GM18517 (cell line): ENCODE measurements around the gene HELQ.
"Not testable (repeated sequence)": the region's sequence is repeated elsewhere in the genome, so short reads cannot be mapped to it uniquely, and the experiment has no call there.

Source experiments
- ATAC-seq: cut with Tn5 transposase; IDR thresholded peaks from one replicate; pipeline ENCODE4 v1.9.1; 2021; ENCODE audit warnings: mild to moderate bottlenecking, moderate library complexity; ENCODE audit not compliant: unreplicated experiment

The HELQ gene

GRCh38 chr4:83455281-83456183 lies at the start of gene HELQ, which contains the start of gene MRPS18C:
Gene HELQ, minus strand, starts transcription at chr4:83455823. Its CDS starts 130 bp downstream, at chr4:83455693.
Gene MRPS18C, plus strand, starts transcription at chr4:83456058. Its CDS starts 20 bp downstream, at chr4:83456078.
- ATAC-seq = peak; percentile 95

- ATAC-seq = no peak
Measured at GRCh38 chr4:83504996-83505395, 49.4 kb upstream of the HELQ start.

GRCh38 chr4:83504503-83504902 lies 48.9 kb upstream of the HELQ start:
- ATAC-seq = no peak

GRCh38 chr4:83503974-83504373 lies 48.4 kb upstream of the HELQ start:
- ATAC-seq = no peak

GRCh38 chr4:83501671-83502070 lies 46.0 kb upstream of the HELQ start:
- ATAC-seq = not testable (repeated sequence)

- no peak for ATAC-seq
Measured at GRCh38 chr4:83498187-83498586, 42.6 kb upstream of the HELQ start.

GRCh38 chr4:83496085-83496917 lies 40.7 kb upstream of the HELQ start:
- not testable (repeated sequence) for ATAC-seq

GRCh38 chr4:83490876-83491450 lies 35.3 kb upstream of the HELQ start:
- ATAC-seq = peak; percentile 75

- no peak for ATAC-seq
Measured at GRCh38 chr4:83489711-83490326, 34.2 kb upstream of the HELQ start.

- no peak for ATAC-seq
Measured at GRCh38 chr4:83486457-83487129, 31.0 kb upstream of the HELQ start.

- peak; percentile 97 for ATAC-seq
Measured at GRCh38 chr4:83484500-83485461, 29.2 kb upstream of the HELQ start, which contains the start of gene ABRAXAS1. Gene ABRAXAS1, minus strand, starts transcription at chr4:83485100. Its CDS starts 28 bp downstream, at chr4:83485072.

GRCh38 chr4:83473966-83474365 lies 18.3 kb upstream of the HELQ start:
- ATAC-seq = no peak

- no peak for ATAC-seq
Measured at GRCh38 chr4:83473423-83473822, 17.8 kb upstream of the HELQ start.

- no peak for ATAC-seq
Measured at GRCh38 chr4:83456184-83456501, 520 bp upstream of the HELQ start.

GRCh38 chr4:83454686-83455085 lies 937 bp downstream of the HELQ start:
- ATAC-seq = no peak

GRCh38 chr4:83449009-83449408 lies 6.6 kb downstream of the HELQ start:
- ATAC-seq = no peak

GRCh38 chr4:83440899-83441298 lies 14.7 kb downstream of the HELQ start:
- ATAC-seq = no peak

GRCh38 chr4:83440148-83440814 lies 15.3 kb downstream of the HELQ start:
- no peak for ATAC-seq

GRCh38 chr4:83438719-83439118 lies 16.9 kb downstream of the HELQ start:
- no peak for ATAC-seq
